Muscle layer of duodenum (tissue), 2 donors: ENCODE measurements around the gene TEX12.

ENCODE experiments used
- H3K27ac ChIP-seq: one replicate; pipeline ENCODE4 v1.7.0; 2013; ENCODE audit warnings: mild to moderate bottlenecking, low read length
- H3K27me3 ChIP-seq: one replicate; pipeline ENCODE4 v1.7.0; 2013; ENCODE audit warnings: low read depth, mild to moderate bottlenecking, control low read depth, low read length
- H3K36me3 ChIP-seq, 2 donors: one replicate each; pipeline ENCODE4 v1.7.0; 2013; ENCODE audit warnings: low read length in 2 of 2, control low read depth in 1 of 2, mild to moderate bottlenecking in 1 of 2; ENCODE audit not compliant: insufficient read depth in 2 of 2, control insufficient read depth in 1 of 2
- H3K4me1 ChIP-seq, 2 donors: one replicate each; pipeline ENCODE4 v1.7.0; 2013; ENCODE audit warnings: low read length in 2 of 2, mild to moderate bottlenecking in 2 of 2, control low read depth in 1 of 2, moderate library complexity in 1 of 2; ENCODE audit not compliant: insufficient read depth in 2 of 2, control insufficient read depth in 1 of 2
- H3K4me3 ChIP-seq, 2 donors: one replicate each; pipeline ENCODE4 v1.7.0; 2013; ENCODE audit warnings: low read length in 2 of 2, low read depth in 1 of 2, mild to moderate bottlenecking in 1 of 2
- H3K9me3 ChIP-seq, 2 donors: one replicate each; pipeline ENCODE4 v1.7.0; 2013; ENCODE audit warnings: low read length in 2 of 2, control low read depth in 1 of 2, mild to moderate bottlenecking in 1 of 2; ENCODE audit not compliant: control insufficient read depth in 1 of 2
- donor health status: healthy.

Gene TEX12

GRCh38 chr11:112166562-112166961, 610 bp upstream of the TEX12 start:
- no peaks in the 10 kb centered on the region for H3K9me3 ChIP-seq
- H3K36me3 ChIP-seq, result no peaks in the 10 kb centered on the region
- no peak overlapping the region for H3K4me3 ChIP-seq
- H3K27me3 ChIP-seq, result no peaks in the 10 kb centered on the region
- H3K4me1 ChIP-seq, result peaks cover 0 to 4% of the 10 kb centered on the region in 2 donors
- H3K27ac ChIP-seq, result no peak overlapping the region

- Histone ChIP-seq H3K4me3 (no peak overlapping the region), H3K36me3 (no peaks in the 10 kb centered on the region), H3K4me1 (peaks cover 0 to 10% of the 10 kb centered on the region in 2 donors), H3K27ac (no peak overlapping the region), H3K9me3 (no peaks in the 10 kb centered on the region), H3K27me3 (no peaks in the 10 kb centered on the region)
Observed at GRCh38 chr11:112172362-112172994, 5.3 kb downstream of the TEX12 start.

- Histone ChIP-seq H3K36me3 (no peaks in the 10 kb centered on the region), H3K27ac (no peak overlapping the region), H3K9me3 (no peaks in the 10 kb centered on the region), H3K4me3 (no peak overlapping the region), H3K4me1 (peaks cover 0 to 13% of the 10 kb centered on the region in 2 donors), H3K27me3 (no peaks in the 10 kb centered on the region)
Observed at GRCh38 chr11:112173152-112173551, 6.0 kb downstream of the TEX12 start.

GRCh38 chr11:112174789-112175598, 7.8 kb downstream of the TEX12 start, which contains the start of gene BCO2:
Gene BCO2, plus strand, starts transcription at chr11:112175512. Its CDS starts 90 bp downstream, at chr11:112175602.
- H3K4me1 ChIP-seq, result peaks cover 0 to 13% of the 10 kb centered on the region in 2 donors
- peak within 1 kb of the TSS; percentile 52 for H3K27ac ChIP-seq
- H3K4me3 ChIP-seq, result peak within 1 kb of the TSS; percentile 58 to 63
- no peaks in the 10 kb centered on the region for H3K36me3 ChIP-seq
- no peaks in the 10 kb centered on the region for H3K27me3 ChIP-seq
- no peaks in the 10 kb centered on the region for H3K9me3 ChIP-seq

GRCh38 chr11:112175599-112175952, 8.4 kb downstream of the TEX12 start:
- Histone ChIP-seq H3K27me3 (no peaks in the 10 kb centered on the region), H3K27ac (peak overlapping the region; percentile 52), H3K4me3 (peak overlapping the region; percentile 58 to 63), H3K4me1 (peaks cover 0 to 13% of the 10 kb centered on the region in 2 donors), H3K9me3 (no peaks in the 10 kb centered on the region), H3K36me3 (no peaks in the 10 kb centered on the region)

- peak overlapping the region; percentile 58 to 63 for H3K4me3 ChIP-seq
- H3K27me3 ChIP-seq, result no peaks in the 10 kb centered on the region
- H3K9me3 ChIP-seq, result no peaks in the 10 kb centered on the region
- H3K4me1 ChIP-seq, result peaks cover 0 to 13% of the 10 kb centered on the region in 2 donors
- no peak overlapping the region for H3K27ac ChIP-seq
- H3K36me3 ChIP-seq, result no peaks in the 10 kb centered on the region
Observed at GRCh38 chr11:112176077-112176476, 8.9 kb downstream of the TEX12 start.

GRCh38 chr11:112177589-112177988, 10.4 kb downstream of the TEX12 start:
- Histone ChIP-seq H3K27ac (no peak overlapping the region), H3K4me3 (no peak overlapping the region), H3K27me3 (no peaks in the 10 kb centered on the region), H3K9me3 (no peaks in the 10 kb centered on the region), H3K36me3 (no peaks in the 10 kb centered on the region), H3K4me1 (peaks cover 0 to 13% of the 10 kb centered on the region in 2 donors)

- H3K4me1 ChIP-seq, result peaks cover 0 to 13% of the 10 kb centered on the region in 2 donors
- H3K27me3 ChIP-seq, result no peaks in the 10 kb centered on the region
- no peak overlapping the region for H3K27ac ChIP-seq
- no peaks in the 10 kb centered on the region for H3K36me3 ChIP-seq
- H3K4me3 ChIP-seq, result no peak overlapping the region
- no peaks in the 10 kb centered on the region for H3K9me3 ChIP-seq
Observed at GRCh38 chr11:112178428-112178827, 11.3 kb downstream of the TEX12 start.

- H3K4me1 ChIP-seq, result peaks cover 0 to 13% of the 10 kb centered on the region in 2 donors
- no peak overlapping the region for H3K27ac ChIP-seq
- H3K27me3 ChIP-seq, result no peaks in the 10 kb centered on the region
- no peak overlapping the region for H3K4me3 ChIP-seq
- no peaks in the 10 kb centered on the region for H3K9me3 ChIP-seq
- H3K36me3 ChIP-seq, result no peaks in the 10 kb centered on the region
Observed at GRCh38 chr11:112178936-112179335, 11.8 kb downstream of the TEX12 start.

- Histone ChIP-seq H3K27ac (no peak overlapping the region), H3K27me3 (no peaks in the 10 kb centered on the region), H3K9me3 (no peaks in the 10 kb centered on the region), H3K36me3 (no peaks in the 10 kb centered on the region), H3K4me1 (peaks cover 0 to 13% of the 10 kb centered on the region in 2 donors), H3K4me3 (no peak overlapping the region)
Observed at GRCh38 chr11:112179601-112180000, 12.4 kb downstream of the TEX12 start.

- no peaks in the 10 kb centered on the region for H3K4me1 ChIP-seq
- H3K27me3 ChIP-seq, result no peaks in the 10 kb centered on the region
- H3K27ac ChIP-seq, result no peak overlapping the region
- no peak overlapping the region for H3K4me3 ChIP-seq
- H3K9me3 ChIP-seq, result no peaks in the 10 kb centered on the region
- H3K36me3 ChIP-seq, result no peaks in the 10 kb centered on the region
Observed at GRCh38 chr11:112182867-112183266, 15.7 kb downstream of the TEX12 start.
